HepG2 (cell line): ENCODE measurements around the gene CPB2. TPM values are rescaled to one million over a fixed set of nuclear protein-coding genes. Genes with fewer than 3 reads are reported as not detected.

Source experiments
- ARID3A ChIP-seq: IDR thresholded peaks from 2 replicates; pipeline ENCODE4 v1.6.1; 2012; ENCODE audit warnings: low read depth, low read length, improper control_type of control experiment
- CHD4 ChIP-seq: fragments of 200-600 bp; sonication (generic); IDR thresholded peaks from 2 replicates; pipeline ENCODE4 v1.7.0; 2017; ENCODE audit warnings: mild to moderate bottlenecking, low read length, borderline replicate concordance
- KMT2B ChIP-seq: IDR thresholded peaks from 2 replicates; pipeline ENCODE4 v1.6.1; 2016; ENCODE audit warnings: missing genetic modification reagents, missing compliant biosample characterization
- MAFF ChIP-seq: IDR thresholded peaks from 2 replicates; pipeline ENCODE4 v1.6.1; 2011; ENCODE audit warnings: low read depth, low read length, improper control_type of control experiment
- PATZ1 ChIP-seq: sonication (generic); formaldehyde crosslinking; IDR thresholded peaks from 2 replicates; pipeline ENCODE4 v1.4.0; 2020; ENCODE audit warnings: missing genetic modification reagents
- REPIN1 ChIP-seq: sonication (generic); formaldehyde crosslinking; IDR thresholded peaks from 2 replicates; pipeline ENCODE4 v1.8.0; 2022; ENCODE audit warnings: missing genetic modification reagents, low read depth, mild to moderate bottlenecking, borderline replicate concordance
- SNAPC2 ChIP-seq: sonication (generic); formaldehyde crosslinking; IDR thresholded peaks from 2 replicates; pipeline ENCODE4 v1.8.1; 2022; ENCODE audit warnings: mild to moderate bottlenecking, missing genetic modification reagents
- TAF1 ChIP-seq: sonication (generic); formaldehyde crosslinking; IDR thresholded peaks from 2 replicates; pipeline ENCODE4 v1.4.0; 2020; ENCODE audit warnings: missing genetic modification reagents
- THRA ChIP-seq: sonication (generic); formaldehyde crosslinking; IDR thresholded peaks from 2 replicates; pipeline ENCODE4 v1.4.0; 2020; ENCODE audit warnings: missing genetic modification reagents, borderline replicate concordance
- ZBTB1 ChIP-seq: sonication (generic); formaldehyde crosslinking; IDR thresholded peaks from 2 replicates; pipeline ENCODE4 v1.4.0; 2020; ENCODE audit warnings: missing genetic modification reagents, borderline replicate concordance
- ZBTB42 ChIP-seq: sonication (generic); formaldehyde crosslinking; IDR thresholded peaks from 2 replicates; pipeline ENCODE4 v1.5.0; 2020; ENCODE audit warnings: mild to moderate bottlenecking, missing genetic modification reagents
- ZEB1 ChIP-seq: IDR thresholded peaks from 2 replicates; pipeline ENCODE4 v1.6.1; 2012; ENCODE audit warnings: mild to moderate bottlenecking, low read depth, inconsistent platforms; ENCODE audit not compliant: insufficient replicate concordance
- ZFAT ChIP-seq: sonication (generic); formaldehyde crosslinking; conservative IDR thresholded peaks from 2 replicates; pipeline ENCODE4 v1.8.1; 2023; ENCODE audit warnings: missing genetic modification reagents, inconsistent platforms
- ZFYVE20 ChIP-seq: sonication (generic); formaldehyde crosslinking; IDR thresholded peaks from 2 replicates; pipeline ENCODE4 v1.8.0; 2023; ENCODE audit warnings: low read depth, mild to moderate bottlenecking, moderate library complexity, missing genetic modification reagents, borderline replicate concordance
- ZNF136 ChIP-seq: sonication (generic); formaldehyde crosslinking; IDR thresholded peaks from 2 replicates; pipeline ENCODE4 v1.8.1; 2022; ENCODE audit warnings: low read depth, mild to moderate bottlenecking, moderate library complexity, missing genetic modification reagents
- ZNF18 ChIP-seq: sonication (generic); formaldehyde crosslinking; IDR thresholded peaks from 2 replicates; pipeline ENCODE4 v1.8.0; 2022; ENCODE audit warnings: mild to moderate bottlenecking, missing genetic modification reagents; ENCODE audit not compliant: insufficient replicate concordance
- ZNF337 ChIP-seq: sonication (generic); formaldehyde crosslinking; IDR thresholded peaks from 2 replicates; pipeline ENCODE4 v1.5.1; 2020; ENCODE audit warnings: missing genetic modification reagents, low read depth, mild to moderate bottlenecking, borderline replicate concordance
- ZNF441 ChIP-seq: sonication (generic); formaldehyde crosslinking; IDR thresholded peaks from 2 replicates; pipeline ENCODE4 v1.7.0; 2021; ENCODE audit warnings: missing genetic modification reagents, borderline replicate concordance
- ZNF550 ChIP-seq: sonication (generic); formaldehyde crosslinking; IDR thresholded peaks from 2 replicates; pipeline ENCODE4 v1.4.0; 2020; ENCODE audit warnings: mild to moderate bottlenecking, missing genetic modification reagents, borderline replicate concordance
- ZNF562 ChIP-seq: sonication (generic); formaldehyde crosslinking; IDR thresholded peaks from 2 replicates; pipeline ENCODE4 v1.8.0; 2022; ENCODE audit warnings: missing genetic modification reagents, borderline replicate concordance
- ZNF704 ChIP-seq: sonication (generic); formaldehyde crosslinking; IDR thresholded peaks from 2 replicates; pipeline ENCODE4 v1.8.1; 2023; ENCODE audit warnings: mild to moderate bottlenecking, inconsistent platforms, moderate library complexity, missing genetic modification reagents, borderline replicate concordance
- polyA plus RNA-seq, 8 experiments: library from polyadenylated mRNA; depleted of rRNA in 3 of 8; stranded (reverse) in 7 of 8; unstranded in 1 of 8; fragments of >200 nt; fragmentation: Illumina TruSeq in 4 of 8; extraction: Trizol in 4 of 8; gene quantifications; 2 replicates each; pipeline versions ENCODE4 v1.2.1 to v1.2.3, GENCODE V29; 2011 to 2016; ENCODE audit warnings: low read depth in 4 of 8, missing spikeins in 1 of 8, mixed read lengths in 1 of 8; ENCODE audit not compliant: insufficient read depth in 1 of 8
- total RNA-seq, 5 experiments: library from RNA; depleted of rRNA; stranded (reverse); fragments of >200 nt; fragmentation: Illumina TruSeq; extraction: Trizol; gene quantifications; 2 replicates each; pipeline ENCODE4 v1.2.3, GENCODE V29; 2016; ENCODE audit warnings: low read depth in 1 of 5

CPB2 gene
- total and polyA plus RNA-seq, 2 of the 13 experiments (the other 11 are each of a cell fraction or from before 2014, with no cell fraction given) = 125 to 140 TPM

GRCh38 chr13:46143184-46143701 is 38.4 kb upstream of the CPB2 start (continued):
- peak; percentile 97 for TF ChIP-seq ARID3A
- no peak for TF ChIP-seq ZFYVE20 (CRISPR knock-in tag)
- peak; percentile 47 for TF ChIP-seq PATZ1 (CRISPR knock-in tag)
- TF ChIP-seq THRA (CRISPR knock-in tag) = 0 out of 2 replicates have a peak, but pooled peaks have one; percentile 57
- TF ChIP-seq ZNF562 (CRISPR knock-in tag) = no peak
- TF ChIP-seq ZBTB1 (CRISPR knock-in tag) = no peak
- no peak for TF ChIP-seq ZNF550 (CRISPR knock-in tag)
- TF ChIP-seq ZBTB42 (CRISPR knock-in tag) = no peak
- TF ChIP-seq KMT2B (CRISPR knock-in tag) = no peak; the same call in 1 of the 2 replicates
- no peak for TF ChIP-seq CHD4
- TF ChIP-seq ZNF704 (CRISPR knock-in tag) = no peak
- no peak for TF ChIP-seq MAFF
- TF ChIP-seq ZNF337 = no peak
- TF ChIP-seq ZEB1 = peak; percentile 28
- TF ChIP-seq SNAPC2 (CRISPR knock-in tag) = no peak
- TF ChIP-seq REPIN1 (CRISPR knock-in tag) = no peak
- no peak for TF ChIP-seq ZNF441
- no peak for TF ChIP-seq ZFAT (CRISPR knock-in tag)
- TF ChIP-seq ZNF18 (CRISPR knock-in tag) = peak; percentile 84
- peak; percentile 53; the same call in 1 of the 2 replicates for TF ChIP-seq ZNF136 (CRISPR knock-in tag)
- TF ChIP-seq TAF1 (CRISPR knock-in tag) = no peak
